Ishikawa (cell line): ENCODE results near the gene METTL15.

Source experiments
- CEBPB ChIP-seq: IDR thresholded peaks from 2 replicates; pipeline ENCODE4 v1.6.1; 2012
- CREB1 ChIP-seq: IDR thresholded peaks from 2 replicates; pipeline ENCODE4 v1.6.1; 2012; ENCODE audit warnings: low read depth
- EGR1 ChIP-seq: IDR thresholded peaks from 2 replicates; pipeline ENCODE4 v1.6.1; 2012
- EP300 ChIP-seq: IDR thresholded peaks from 2 replicates; pipeline ENCODE4 v1.6.1; 2012; ENCODE audit warnings: borderline replicate concordance
- FOXM1 ChIP-seq: IDR thresholded peaks from 2 replicates; pipeline ENCODE4 v1.6.1; 2012; ENCODE audit warnings: low read depth, borderline replicate concordance
- MAX ChIP-seq: IDR thresholded peaks from 2 replicates; pipeline ENCODE4 v1.6.1; 2012
- NFIC ChIP-seq: IDR thresholded peaks from 2 replicates; pipeline ENCODE4 v1.6.1; 2012
- RAD21 ChIP-seq: IDR thresholded peaks from 2 replicates; pipeline ENCODE4 v1.6.1; 2012; ENCODE audit warnings: low read depth
- REST ChIP-seq: IDR thresholded peaks from 2 replicates; pipeline ENCODE4 v1.6.1; 2012; ENCODE audit warnings: low read depth, mild to moderate bottlenecking
- TAF1 ChIP-seq: IDR thresholded peaks from 2 replicates; pipeline ENCODE4 v1.6.1; 2012; ENCODE audit warnings: low read depth, mild to moderate bottlenecking
- TCF12 ChIP-seq: IDR thresholded peaks from 2 replicates; pipeline ENCODE4 v1.6.1; 2012; ENCODE audit warnings: low read depth
- TEAD4 ChIP-seq: IDR thresholded peaks from 2 replicates; pipeline ENCODE4 v1.6.1; 2012
- USF1 ChIP-seq: IDR thresholded peaks from 2 replicates; pipeline ENCODE4 v1.6.1; 2012
- YY1 ChIP-seq: IDR thresholded peaks from 2 replicates; pipeline ENCODE4 v1.6.1; 2012; ENCODE audit warnings: low read depth
- ZBTB7A ChIP-seq: IDR thresholded peaks from 2 replicates; pipeline ENCODE4 v1.6.1; 2012; ENCODE audit warnings: low read depth

METTL15 gene

GRCh38 chr11:28144808-28145207 is 36.6 kb downstream of the METTL15 start:
- TF ChIP-seq REST = no peak
- TF ChIP-seq EP300 = no peak
- TF ChIP-seq ZBTB7A = no peak
- TF ChIP-seq USF1 = no peak
- TF ChIP-seq NFIC = no peak
- TF ChIP-seq TCF12 = no peak
- no peak for TF ChIP-seq CREB1
- TF ChIP-seq EGR1 = no peak
- no peak for TF ChIP-seq YY1
- TF ChIP-seq FOXM1 = no peak
- no peak for TF ChIP-seq TAF1
- no peak for TF ChIP-seq MAX
- no peak for TF ChIP-seq CEBPB
- TF ChIP-seq TEAD4 = no peak
- no peak for TF ChIP-seq RAD21

GRCh38 chr11:28146123-28146751 is 38.0 kb downstream of the METTL15 start:
- TF ChIP-seq TAF1 (no peak), TEAD4 (0 out of 2 replicates have a peak, but pooled peaks have one; percentile 35), MAX (no peak), YY1 (no peak), EP300 (peak; percentile 37; the same call in 1 of the 2 replicates), CEBPB (0 out of 2 replicates have a peak, but pooled peaks have one; percentile 17), REST (no peak), CREB1 (no peak), NFIC (peak; percentile 27; the same call in 1 of the 2 replicates), FOXM1 (no peak), RAD21 (no peak), TCF12 (no peak), ZBTB7A (no peak)

- no peak for TF ChIP-seq RAD21
These were observed 44.6 kb downstream of the METTL15 start for GRCh38 chr11:28152743-28153142.

GRCh38 chr11:28153586-28153985 is 45.4 kb downstream of the METTL15 start:
- TF ChIP-seq CEBPB (no peak), TAF1 (no peak), EGR1 (no peak), TEAD4 (no peak), ZBTB7A (no peak), EP300 (no peak), NFIC (no peak)

- TF ChIP-seq TAF1 (no peak), CREB1 (no peak), RAD21 (no peak), ZBTB7A (no peak), EP300 (no peak), TCF12 (no peak), YY1 (no peak)
These were observed 60.5 kb downstream of the METTL15 start for GRCh38 chr11:28168718-28169117.

GRCh38 chr11:28169816-28170215 is 61.6 kb downstream of the METTL15 start:
- TF ChIP-seq ZBTB7A (no peak), TCF12 (no peak), EGR1 (no peak), CEBPB (no peak), REST (no peak)
